ENCODE results near the gene DAGLB.

The DAGLB gene

GRCh38 chr7:6395898-6396595, 51.7 kb downstream of the DAGLB start:
- no peak overlapping the region for H3K27ac ChIP-seq (ENCODE audit: low read depth, low read length, poor library complexity, severe bottlenecking)
- peaks cover 81% of the 10 kb centered on the region for H3K36me3 ChIP-seq (ENCODE audit: insufficient read depth, low read length)
- no peak overlapping the region for H3K4me2 ChIP-seq (ENCODE audit: low read length)
- H3K9ac ChIP-seq (ENCODE audit: low read length): no peak overlapping the region
- H3K9me2 ChIP-seq (ENCODE audit: low read depth, low read length): no peaks in the 10 kb centered on the region
- H3K4me1 ChIP-seq (ENCODE audit: insufficient read depth, low read length, severe bottlenecking): no peaks in the 10 kb centered on the region
- peaks cover 46% of the 10 kb centered on the region for H3K79me2 ChIP-seq (ENCODE audit: insufficient read depth, low read length)
- H3K9me3 ChIP-seq (ENCODE audit: low read length): no peaks in the 10 kb centered on the region
- no peaks in the 10 kb centered on the region for H3K27me3 ChIP-seq (ENCODE audit: insufficient read depth, low read length)
- TF ChIP-seq CTCF (IDR thresholded peaks at IDR 0.05; ENCODE audit: low read length): no peak
- TF ChIP-seq EZH2 (IDR thresholded peaks at IDR 0.05; ENCODE audit: borderline replicate concordance, low read length): no peak
- no peaks in the 10 kb centered on the region for H3F3A ChIP-seq (ENCODE audit: insufficient read depth, low read length)
- no peak overlapping the region for H2AFZ ChIP-seq (ENCODE audit: low read length)
- no peaks in the 10 kb centered on the region for H4K20me1 ChIP-seq (ENCODE audit: insufficient read depth, low read length)
- H3K4me3 ChIP-seq (ENCODE audit: low read depth, low read length, poor library complexity, severe bottlenecking): no peak overlapping the region

- H3K4me3 ChIP-seq (ENCODE audit: low read depth, low read length, poor library complexity, severe bottlenecking): no peak overlapping the region
- H3K36me3 ChIP-seq (ENCODE audit: insufficient read depth, low read length): peaks cover 70% of the 10 kb centered on the region
Measured at GRCh38 chr7:6394114-6394513, 53.6 kb downstream of the DAGLB start.

GRCh38 chr7:6393667-6394056, 54.1 kb downstream of the DAGLB start:
- Histone ChIP-seq H3F3A (ENCODE audit: insufficient read depth, low read length) (no peaks in the 10 kb centered on the region), H2AFZ (ENCODE audit: low read length) (no peak overlapping the region), H4K20me1 (ENCODE audit: insufficient read depth, low read length) (no peaks in the 10 kb centered on the region), H3K9ac (ENCODE audit: low read length) (no peak overlapping the region), H3K79me2 (ENCODE audit: insufficient read depth, low read length) (peaks cover 39% of the 10 kb centered on the region), H3K4me1 (ENCODE audit: insufficient read depth, low read length, severe bottlenecking) (no peaks in the 10 kb centered on the region), H3K4me3 (ENCODE audit: low read depth, low read length, poor library complexity, severe bottlenecking) (no peak overlapping the region), H3K36me3 (ENCODE audit: insufficient read depth, low read length) (peaks cover 68% of the 10 kb centered on the region), H3K9me2 (ENCODE audit: low read depth, low read length) (no peaks in the 10 kb centered on the region), H3K27ac (ENCODE audit: low read depth, low read length, poor library complexity, severe bottlenecking) (no peak overlapping the region), H3K9me3 (ENCODE audit: low read length) (no peaks in the 10 kb centered on the region), H3K4me2 (ENCODE audit: low read length) (no peak overlapping the region), H3K27me3 (ENCODE audit: insufficient read depth, low read length) (no peaks in the 10 kb centered on the region)
- no peak for TF ChIP-seq CTCF (IDR thresholded peaks at IDR 0.05; ENCODE audit: low read length)
- no peak for TF ChIP-seq EZH2 (IDR thresholded peaks at IDR 0.05; ENCODE audit: borderline replicate concordance, low read length)

More at GRCh38 chr7:6394114-6394513, 53.6 kb downstream of the DAGLB start:
- no peaks in the 10 kb centered on the region for H3K9me3 ChIP-seq (ENCODE audit: low read length)
- no peaks in the 10 kb centered on the region for H3K27me3 ChIP-seq (ENCODE audit: insufficient read depth, low read length)
- H3K4me1 ChIP-seq (ENCODE audit: insufficient read depth, low read length, severe bottlenecking): no peaks in the 10 kb centered on the region
- no peak overlapping the region for H3K27ac ChIP-seq (ENCODE audit: low read depth, low read length, poor library complexity, severe bottlenecking)
- no peaks in the 10 kb centered on the region for H3F3A ChIP-seq (ENCODE audit: insufficient read depth, low read length)
- H3K9me2 ChIP-seq (ENCODE audit: low read depth, low read length): no peaks in the 10 kb centered on the region
- H4K20me1 ChIP-seq (ENCODE audit: insufficient read depth, low read length): no peaks in the 10 kb centered on the region
- no peak overlapping the region for H2AFZ ChIP-seq (ENCODE audit: low read length)
- no peak overlapping the region for H3K9ac ChIP-seq (ENCODE audit: low read length)
- H3K4me2 ChIP-seq (ENCODE audit: low read length): no peak overlapping the region
- TF ChIP-seq EZH2 (IDR thresholded peaks at IDR 0.05; ENCODE audit: borderline replicate concordance, low read length) (no peak), CTCF (IDR thresholded peaks at IDR 0.05; ENCODE audit: low read length) (no peak)
- peaks cover 43% of the 10 kb centered on the region for H3K79me2 ChIP-seq (ENCODE audit: insufficient read depth, low read length)

Measured in OCI-LY1 (cell line).